ENCODE measurements around the gene L3MBTL4. TPM values are rescaled to one million over a fixed set of nuclear protein-coding genes. Genes with fewer than 3 reads are reported as not detected.

The L3MBTL4 gene
- total RNA-seq, 1 experiment from 2014 or later, result not detected

DNA sequence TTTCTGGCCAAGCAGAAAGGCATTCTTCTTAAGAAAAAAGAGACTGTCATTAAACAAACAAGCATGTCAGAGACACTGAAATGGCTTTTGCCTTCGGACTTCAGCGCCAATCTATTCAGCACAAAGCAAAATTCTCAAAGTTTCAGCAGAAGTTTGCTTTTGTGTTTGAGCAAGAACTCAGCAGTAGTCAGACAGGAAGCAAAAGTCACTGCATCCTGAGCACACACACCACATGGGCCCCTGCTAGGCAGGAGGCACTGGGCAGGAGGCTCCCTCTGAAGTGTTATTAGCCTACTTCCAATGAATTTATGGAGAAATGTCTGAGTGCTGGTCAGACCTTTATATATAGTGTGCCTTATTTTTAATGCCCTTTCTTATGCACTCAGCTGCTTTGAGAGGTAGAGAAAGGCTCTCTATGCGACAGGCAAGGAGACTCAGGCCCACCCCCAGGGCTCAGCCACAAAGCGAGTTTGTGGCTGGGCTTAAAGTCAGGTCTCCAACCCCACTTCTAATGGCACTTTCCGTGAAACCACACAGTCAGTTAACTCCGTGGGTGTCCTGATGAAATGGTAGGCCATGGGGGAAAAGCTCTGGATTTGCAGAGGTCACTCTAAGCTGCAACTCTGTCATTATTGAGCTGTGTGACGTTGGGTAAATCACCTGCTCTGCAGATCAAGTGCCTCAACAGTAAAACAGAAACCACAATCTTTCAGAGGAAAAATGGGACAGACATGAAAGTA, 358.4 kb downstream of the L3MBTL4 start:
- peaks cover 6 to 22% of the 10 kb centered on the region in 2 experiments; a peak in 2 of 4 replicates for H3K9me3 ChIP-seq (ENCODE audit: control insufficient read depth in 1 of 2, insufficient read depth in 1 of 2, low read depth in 1 of 2, low read length in 2 of 2)
- H3K4me1 ChIP-seq (ENCODE audit: control insufficient read depth in 1 of 2, insufficient read depth in 2 of 2, low read length in 2 of 2), result no peaks in the 10 kb centered on the region
- ChIA-PET RAD21 (ENCODE audit: low non-redundant PET in 1 of 2, low total read pairs in 2 of 2, uncharacterized antibody in 2 of 2, unreplicated experiment in 2 of 2) (no interaction called here), CTCF (no interaction called here), POLR2A (no interaction called here)
- DNase-seq (ENCODE audit: low read depth, low spot score), result no peak
- no peak overlapping the region for H3K27ac ChIP-seq (ENCODE audit: low read depth, low read length)
- no peak overlapping the region for H3K4me2 ChIP-seq (ENCODE audit: low read length)
- H3K4me3 ChIP-seq (replicated peaks in 1 of 2; ENCODE audit: low read depth in 1 of 2, low read length in 2 of 2), result no peak overlapping the region
- no TSS peak for BruUV-seq (replicated peaks)
- no peaks in the 10 kb centered on the region for H3K9me2 ChIP-seq (ENCODE audit: insufficient read depth)
- no peaks in the 10 kb centered on the region for H3K79me2 ChIP-seq (ENCODE audit: insufficient read depth, low read length)
- H3K9ac ChIP-seq (ENCODE audit: low read length), result no peak overlapping the region
- no peaks in the 10 kb centered on the region for H4K20me1 ChIP-seq (ENCODE audit: insufficient read depth)
- TF ChIP-seq CBX3 (IDR thresholded peaks at IDR 0.05; ENCODE audit: low read depth) (no peak), TCF7L2 (IDR thresholded peaks at IDR 0.05; ENCODE audit: borderline replicate concordance, extremely low read depth, insufficient read depth, insufficient read length) (no peak), SP1 (IDR thresholded peaks at IDR 0.05; ENCODE audit: low read depth) (no peak), SRF (IDR thresholded peaks at IDR 0.05; ENCODE audit: low read depth) (no peak), SIN3A (IDR thresholded peaks at IDR 0.05; ENCODE audit: low read depth) (no peak), POLR2A (IDR thresholded peaks at IDR 0.05; ENCODE audit: borderline replicate concordance, extremely low read depth, insufficient read depth, insufficient read length) (no peak), EZH2phosphoT487 (IDR thresholded peaks at IDR 0.05; ENCODE audit: borderline replicate concordance) (no peak), ZNF274 (IDR thresholded peaks at IDR 0.05; ENCODE audit: low read depth, low read length) (no peak), CEBPB (IDR thresholded peaks at IDR 0.05; ENCODE audit: low read depth) (no peak), ZFX (IDR thresholded peaks at IDR 0.05) (no peak), POLR2AphosphoS5 (IDR thresholded peaks at IDR 0.05; ENCODE audit: low read depth, low read length) (no peak), RAD21 (IDR thresholded peaks at IDR 0.05; ENCODE audit: low read depth) (no peak), FOSL1 (IDR thresholded peaks at IDR 0.05; ENCODE audit: low read depth) (no peak)
- TF ChIP-seq, protein P1, sequence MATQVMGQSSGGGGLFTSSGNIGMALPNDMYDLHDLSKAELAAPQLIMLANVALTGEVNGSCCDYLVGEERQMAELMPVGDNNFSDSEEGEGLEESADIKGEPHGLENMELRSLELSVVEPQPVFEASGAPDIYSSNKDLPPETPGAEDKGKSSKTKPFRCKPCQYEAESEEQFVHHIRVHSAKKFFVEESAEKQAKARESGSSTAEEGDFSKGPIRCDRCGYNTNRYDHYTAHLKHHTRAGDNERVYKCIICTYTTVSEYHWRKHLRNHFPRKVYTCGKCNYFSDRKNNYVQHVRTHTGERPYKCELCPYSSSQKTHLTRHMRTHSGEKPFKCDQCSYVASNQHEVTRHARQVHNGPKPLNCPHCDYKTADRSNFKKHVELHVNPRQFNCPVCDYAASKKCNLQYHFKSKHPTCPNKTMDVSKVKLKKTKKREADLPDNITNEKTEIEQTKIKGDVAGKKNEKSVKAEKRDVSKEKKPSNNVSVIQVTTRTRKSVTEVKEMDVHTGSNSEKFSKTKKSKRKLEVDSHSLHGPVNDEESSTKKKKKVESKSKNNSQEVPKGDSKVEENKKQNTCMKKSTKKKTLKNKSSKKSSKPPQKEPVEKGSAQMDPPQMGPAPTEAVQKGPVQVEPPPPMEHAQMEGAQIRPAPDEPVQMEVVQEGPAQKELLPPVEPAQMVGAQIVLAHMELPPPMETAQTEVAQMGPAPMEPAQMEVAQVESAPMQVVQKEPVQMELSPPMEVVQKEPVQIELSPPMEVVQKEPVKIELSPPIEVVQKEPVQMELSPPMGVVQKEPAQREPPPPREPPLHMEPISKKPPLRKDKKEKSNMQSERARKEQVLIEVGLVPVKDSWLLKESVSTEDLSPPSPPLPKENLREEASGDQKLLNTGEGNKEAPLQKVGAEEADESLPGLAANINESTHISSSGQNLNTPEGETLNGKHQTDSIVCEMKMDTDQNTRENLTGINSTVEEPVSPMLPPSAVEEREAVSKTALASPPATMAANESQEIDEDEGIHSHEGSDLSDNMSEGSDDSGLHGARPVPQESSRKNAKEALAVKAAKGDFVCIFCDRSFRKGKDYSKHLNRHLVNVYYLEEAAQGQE (IDR thresholded peaks at IDR 0.05; ENCODE audit: low read depth), result no peak
- TF ChIP-seq, protein P2, sequence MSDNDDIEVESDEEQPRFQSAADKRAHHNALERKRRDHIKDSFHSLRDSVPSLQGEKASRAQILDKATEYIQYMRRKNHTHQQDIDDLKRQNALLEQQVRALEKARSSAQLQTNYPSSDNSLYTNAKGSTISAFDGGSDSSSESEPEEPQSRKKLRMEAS (IDR thresholded peaks at IDR 0.05), result no peak
- no peak overlapping the region for H2AFZ ChIP-seq (ENCODE audit: low read depth, low read length, poor library complexity, severe bottlenecking)
- intact Hi-C loops (cut with micrococcal nuclease), result no loop called here
- no peaks in the 10 kb centered on the region for H3K36me3 ChIP-seq (ENCODE audit: control insufficient read depth in 1 of 2, insufficient read depth in 2 of 2, low read length in 2 of 2)
- no peaks in the 10 kb centered on the region for H3K27me3 ChIP-seq (ENCODE audit: insufficient read depth, low read length)
- no peak for ATAC-seq
